ENCODE results near the gene SNAP47. TPM values are rescaled to one million over a fixed set of nuclear protein-coding genes. Genes with fewer than 3 reads are reported as not detected.

Gene SNAP47
- total RNA-seq, 1 donor = 51.4 TPM

DNA sequence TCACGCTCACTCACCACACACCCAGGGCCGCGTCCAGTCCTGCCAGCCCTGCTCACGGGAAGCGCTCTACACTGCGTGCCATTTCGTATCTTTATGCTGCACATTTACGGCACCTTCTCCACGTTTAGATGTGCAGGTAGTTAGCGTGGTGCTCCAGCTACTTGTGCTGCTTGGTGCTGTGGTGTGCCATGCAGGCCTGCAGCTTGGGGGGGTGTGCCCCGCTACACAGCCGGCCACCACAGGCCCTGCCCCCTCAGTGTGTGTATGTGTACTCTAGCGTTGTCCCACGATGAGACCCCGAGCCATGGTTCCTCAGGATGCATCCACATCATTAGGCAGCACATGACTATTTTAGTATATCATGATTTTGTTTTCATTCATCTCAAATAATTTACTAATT, 38.3 kb downstream of the SNAP47 start:
- H3K27me3 ChIP-seq (ENCODE audit: insufficient read depth, low read length) = no peaks in the 10 kb centered on the region
- H3K4me1 ChIP-seq (ENCODE audit: insufficient read depth, low read length) = peaks cover 22% of the 10 kb centered on the region
- H3K36me3 ChIP-seq (ENCODE audit: insufficient read depth, low read length) = peaks cover 14% of the 10 kb centered on the region
- no peaks in the 10 kb centered on the region for H3K79me2 ChIP-seq (ENCODE audit: insufficient read depth, low read length)
- no peak for TF ChIP-seq CTCF (IDR thresholded peaks at IDR 0.05; ENCODE audit: extremely low read depth, low read depth, low read length)
- H3K27ac ChIP-seq (ENCODE audit: low read depth, low read length) = no peak overlapping the region
- peak; percentile 25 for DNase-seq (ENCODE audit: insufficient read length, low spot score, missing footprints)
- H3K4me3 ChIP-seq (ENCODE audit: insufficient read depth, low read length) = no peak overlapping the region
- no peak overlapping the region for H3K4me2 ChIP-seq (ENCODE audit: insufficient read depth, low read length)
- H2AFZ ChIP-seq (ENCODE audit: low read length) = no peak overlapping the region
- peaks cover 22% of the 10 kb centered on the region for H4K20me1 ChIP-seq (ENCODE audit: insufficient read depth, low read length)
- H3K9me3 ChIP-seq (ENCODE audit: low read depth, low read length) = no peaks in the 10 kb centered on the region

- TF ChIP-seq CTCF (IDR thresholded peaks at IDR 0.05; ENCODE audit: extremely low read depth, low read depth, low read length) = no peak
- no peaks in the 10 kb centered on the region for H3K27me3 ChIP-seq (ENCODE audit: insufficient read depth, low read length)
- H3K79me2 ChIP-seq (ENCODE audit: insufficient read depth, low read length) = no peaks in the 10 kb centered on the region
- H3K4me3 ChIP-seq (ENCODE audit: insufficient read depth, low read length) = no peak overlapping the region
- peaks cover 29% of the 10 kb centered on the region for H4K20me1 ChIP-seq (ENCODE audit: insufficient read depth, low read length)
- peak; percentile 42 for DNase-seq (ENCODE audit: insufficient read length, low spot score, missing footprints)
- no peak overlapping the region for H2AFZ ChIP-seq (ENCODE audit: low read length)
- H3K4me1 ChIP-seq (ENCODE audit: insufficient read depth, low read length) = peaks cover 27% of the 10 kb centered on the region
- peaks cover 12% of the 10 kb centered on the region for H3K36me3 ChIP-seq (ENCODE audit: insufficient read depth, low read length)
- no peaks in the 10 kb centered on the region for H3K9me3 ChIP-seq (ENCODE audit: low read depth, low read length)
- H3K27ac ChIP-seq (ENCODE audit: low read depth, low read length) = no peak overlapping the region
- no peak overlapping the region for H3K4me2 ChIP-seq (ENCODE audit: insufficient read depth, low read length)
Measured at GRCh38 chr1:227774051-227774731, 39.0 kb downstream of the SNAP47 start.

GRCh38 chr1:227774821-227775661, 39.8 kb downstream of the SNAP47 start:
- H3K79me2 ChIP-seq (ENCODE audit: insufficient read depth, low read length) = no peaks in the 10 kb centered on the region
- DNase-seq (ENCODE audit: insufficient read length, low spot score, missing footprints) = peak; percentile 75
- H3K4me3 ChIP-seq (ENCODE audit: insufficient read depth, low read length) = no peak overlapping the region
- peaks cover 37% of the 10 kb centered on the region for H4K20me1 ChIP-seq (ENCODE audit: insufficient read depth, low read length)
- H3K27me3 ChIP-seq (ENCODE audit: insufficient read depth, low read length) = no peaks in the 10 kb centered on the region
- H3K9me3 ChIP-seq (ENCODE audit: low read depth, low read length) = no peaks in the 10 kb centered on the region
- peak overlapping the region; percentile 23 for H3K27ac ChIP-seq (ENCODE audit: low read depth, low read length)
- no peak for TF ChIP-seq CTCF (IDR thresholded peaks at IDR 0.05; ENCODE audit: extremely low read depth, low read depth, low read length)
- H3K4me2 ChIP-seq (ENCODE audit: insufficient read depth, low read length) = no peak overlapping the region
- H2AFZ ChIP-seq (ENCODE audit: low read length) = no peak overlapping the region
- H3K4me1 ChIP-seq (ENCODE audit: insufficient read depth, low read length) = peaks cover 27% of the 10 kb centered on the region
- H3K36me3 ChIP-seq (ENCODE audit: insufficient read depth, low read length) = peaks cover 12% of the 10 kb centered on the region

GRCh38 chr1:227775841-227776240, 40.6 kb downstream of the SNAP47 start:
- no peak overlapping the region for H2AFZ ChIP-seq (ENCODE audit: low read length)
- peak; percentile 55 for DNase-seq (ENCODE audit: insufficient read length, low spot score, missing footprints)
- peaks cover 27% of the 10 kb centered on the region for H3K4me1 ChIP-seq (ENCODE audit: insufficient read depth, low read length)
- H3K9me3 ChIP-seq (ENCODE audit: low read depth, low read length) = no peaks in the 10 kb centered on the region
- TF ChIP-seq CTCF (IDR thresholded peaks at IDR 0.05; ENCODE audit: extremely low read depth, low read depth, low read length) = no peak
- H3K27ac ChIP-seq (ENCODE audit: low read depth, low read length) = no peak overlapping the region
- no peaks in the 10 kb centered on the region for H3K27me3 ChIP-seq (ENCODE audit: insufficient read depth, low read length)
- peaks cover 39% of the 10 kb centered on the region for H4K20me1 ChIP-seq (ENCODE audit: insufficient read depth, low read length)
- no peaks in the 10 kb centered on the region for H3K79me2 ChIP-seq (ENCODE audit: insufficient read depth, low read length)
- no peak overlapping the region for H3K4me3 ChIP-seq (ENCODE audit: insufficient read depth, low read length)
- no peak overlapping the region for H3K4me2 ChIP-seq (ENCODE audit: insufficient read depth, low read length)
- peaks cover 10% of the 10 kb centered on the region for H3K36me3 ChIP-seq (ENCODE audit: insufficient read depth, low read length)

Measured in osteoblast (primary cell).